Smooth muscle cell of the brain vasculature (primary cell): ENCODE data around the gene PAK6.
A peak's percentile ranks its signal among the peaks of the same experiment; 100 is the strongest.

ENCODE experiments used
- DNase-seq: peaks from one replicate; pipeline ENCODE4 v3.0.0-alpha.2; 2012; ENCODE audit warnings: low read depth, low spot score

Gene PAK6

GRCh38 chr15:40238532-40239403 is at the start of gene PAK6:
Gene PAK6, plus strand, starts transcription at chr15:40239063. Its CDS starts 25,723 bp downstream, at chr15:40264786.
- DNase-seq, result no peak

GRCh38 chr15:40190591-40190990 is 48.3 kb upstream of the PAK6 start:
- no peak for DNase-seq

- no peak for DNase-seq
Observed at GRCh38 chr15:40192942-40193341, 45.9 kb upstream of the PAK6 start.

GRCh38 chr15:40197434-40197833 is 41.4 kb upstream of the PAK6 start:
- no peak for DNase-seq

- no peak for DNase-seq
Observed at GRCh38 chr15:40198355-40199085, 40.3 kb upstream of the PAK6 start.

- DNase-seq, result no peak
Observed at GRCh38 chr15:40204100-40204499, 34.8 kb upstream of the PAK6 start.

GRCh38 chr15:40217166-40217824 is 21.6 kb upstream of the PAK6 start:
- peak; percentile 43 for DNase-seq

GRCh38 chr15:40219801-40220200 is 19.1 kb upstream of the PAK6 start:
- no peak for DNase-seq

GRCh38 chr15:40222131-40222530 is 16.7 kb upstream of the PAK6 start:
- no peak for DNase-seq

GRCh38 chr15:40226736-40227135 is 12.1 kb upstream of the PAK6 start:
- no peak for DNase-seq

GRCh38 chr15:40229316-40229715 is 9.5 kb upstream of the PAK6 start:
- no peak for DNase-seq

GRCh38 chr15:40229956-40230355 is 8.9 kb upstream of the PAK6 start:
- no peak for DNase-seq

- no peak for DNase-seq
Observed at GRCh38 chr15:40232625-40233070, 6.2 kb upstream of the PAK6 start.

- DNase-seq, result no peak
Observed at GRCh38 chr15:40233727-40234577, 4.9 kb upstream of the PAK6 start.

GRCh38 chr15:40234783-40235182 is 4.1 kb upstream of the PAK6 start:
- no peak for DNase-seq

GRCh38 chr15:40235201-40235885 is 3.5 kb upstream of the PAK6 start:
- no peak for DNase-seq

- no peak for DNase-seq
Observed at GRCh38 chr15:40239404-40239692, 485 bp downstream of the PAK6 start.

GRCh38 chr15:40239693-40240618 is 1.1 kb downstream of the PAK6 start:
- no peak for DNase-seq

- no peak for DNase-seq
Observed at GRCh38 chr15:40240619-40241221, 1.9 kb downstream of the PAK6 start.
